Fibroblast of skin of abdomen (primary cell): ENCODE data around the gene LMOD1.
"Not testable (repeated sequence)": the region's sequence is repeated elsewhere in the genome, so short reads cannot be mapped to it uniquely, and the experiment has no call there.

Experiments used
- DNase-seq: peaks from one replicate; pipeline ENCODE4 v3.0.0-alpha.2; 2013

LMOD1 gene

DNA sequence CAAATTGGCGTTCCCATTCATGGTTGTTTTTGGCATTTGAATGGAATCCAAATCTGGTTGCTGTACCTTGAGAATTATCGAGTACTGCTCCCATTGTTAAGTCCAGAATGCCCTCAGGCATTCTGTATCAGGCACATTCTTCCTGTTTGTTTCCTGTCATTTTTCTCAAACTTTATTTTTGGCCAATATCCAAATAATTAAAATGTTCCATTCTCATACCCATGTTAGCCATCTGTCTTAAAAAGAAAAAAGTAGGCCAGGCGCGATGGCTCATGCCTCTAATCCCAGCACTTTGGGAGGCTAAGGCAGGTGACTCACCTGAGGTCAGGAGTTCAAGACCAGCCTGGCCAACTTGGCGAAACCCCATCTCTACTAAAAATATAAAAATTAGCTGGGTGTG is 86.9 kb downstream of the LMOD1 start:
- no peak for DNase-seq

GRCh38 chr1:201856722-201857121 is 89.6 kb downstream of the LMOD1 start:
- DNase-seq, result not testable (repeated sequence)

- DNase-seq, result no peak
These were observed 94.4 kb downstream of the LMOD1 start for GRCh38 chr1:201851949-201852348.

DNA sequence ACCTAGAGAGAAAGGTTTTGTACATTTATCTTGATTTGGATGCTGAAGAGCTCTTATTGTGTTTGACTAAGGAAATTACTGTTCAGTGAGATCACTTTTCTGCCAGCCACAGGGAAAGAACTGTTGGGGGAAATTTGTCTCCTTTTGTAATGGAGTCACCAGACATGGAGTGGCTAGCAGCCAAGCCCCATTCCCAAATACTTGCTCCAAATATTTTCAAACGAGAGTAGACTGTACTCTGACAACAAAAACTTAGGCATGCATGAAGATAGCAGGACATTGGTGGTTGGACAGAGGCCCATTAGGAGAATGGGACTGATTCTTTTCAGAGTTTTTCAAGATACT is 96.3 kb downstream of the LMOD1 start:
- DNase-seq, result peak; percentile 95

DNA sequence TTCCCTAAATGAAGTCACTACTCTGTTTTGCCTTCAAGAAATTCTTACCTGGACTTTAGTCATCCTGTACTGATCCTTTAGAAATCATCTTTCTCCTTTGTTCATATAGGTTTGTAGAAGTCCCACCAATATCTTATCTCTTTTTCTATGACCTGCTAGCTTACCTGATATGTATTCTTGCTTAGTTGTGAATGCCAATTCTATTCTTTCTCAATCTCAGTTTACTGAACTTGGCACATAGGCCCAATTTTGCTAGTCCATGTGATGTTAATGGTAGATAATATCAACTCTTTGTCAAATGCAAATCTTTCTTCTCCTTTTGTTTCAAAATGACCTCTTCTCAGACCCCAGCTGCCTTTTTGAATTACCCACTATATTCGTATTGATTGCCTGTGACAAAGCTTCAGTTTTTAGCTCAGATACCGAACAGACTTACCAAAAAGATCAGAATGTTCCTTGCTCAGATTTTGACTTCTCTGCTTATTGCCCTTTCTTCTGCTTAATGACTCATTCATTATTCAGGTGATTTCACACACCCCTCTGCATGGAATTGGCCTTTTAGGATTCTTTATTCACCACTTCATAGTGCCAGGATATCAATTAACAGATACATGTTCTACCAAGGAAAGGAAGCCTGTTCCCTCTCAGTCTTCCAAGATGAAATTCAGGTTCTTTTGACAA is 96.8 kb downstream of the LMOD1 start:
- no peak for DNase-seq

DNA sequence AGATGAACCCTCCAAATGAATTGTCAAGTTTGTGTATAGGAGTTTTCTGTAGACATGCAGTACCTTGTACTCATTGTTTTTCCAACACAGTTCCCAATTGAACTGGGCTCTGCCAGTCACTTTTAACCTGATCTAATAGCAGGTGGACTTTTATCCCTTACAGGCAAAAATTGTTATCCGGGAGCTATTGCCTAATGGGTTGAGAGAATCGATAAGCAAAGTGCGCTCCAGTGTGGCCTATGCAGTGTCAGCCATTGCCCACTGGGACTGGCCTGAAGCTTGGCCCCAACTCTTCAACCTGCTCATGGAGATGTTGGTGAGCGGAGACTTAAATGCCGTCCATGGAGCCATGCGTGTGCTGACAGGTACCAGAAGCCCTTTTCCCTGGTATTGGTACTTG is 98.1 kb downstream of the LMOD1 start:
- DNase-seq, result no peak

DNA sequence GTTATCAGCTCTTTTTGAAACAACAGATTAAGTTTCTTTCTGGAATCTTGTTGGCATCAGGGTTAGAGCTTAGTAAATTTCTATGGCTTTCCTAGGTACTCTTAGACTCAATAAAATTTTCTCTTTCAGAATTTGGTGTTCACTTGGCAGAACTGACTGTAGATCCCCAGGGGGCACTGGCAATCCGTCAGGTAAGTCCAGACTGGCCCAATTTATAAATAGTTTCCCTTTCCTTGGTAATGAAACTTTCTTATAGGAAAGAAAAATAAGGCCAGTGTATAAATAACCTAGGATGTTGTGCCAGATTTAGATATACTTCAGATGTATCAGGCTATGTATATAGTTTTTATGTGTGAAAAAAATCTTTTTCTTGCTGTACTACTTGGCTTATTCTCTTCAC is 99.2 kb downstream of the LMOD1 start:
- no peak for DNase-seq
